Testis (tissue), 3 donors: Measurements from ENCODE around the gene PLXDC2. TPM values are rescaled to one million over a fixed set of nuclear protein-coding genes. Genes with fewer than 3 reads are reported as not detected.

Experiments
- DNase-seq: peaks from one replicate; pipeline ENCODE4 v3.0.0-alpha.2; 2019
- H3K27ac ChIP-seq, 2 donors: fragments of 200-600 bp; sonication (generic); one replicate each; pipeline ENCODE4 v1.5.1; 2019
- H3K27me3 ChIP-seq: fragments of 200-600 bp; sonication (generic); one replicate; pipeline ENCODE4 v1.5.1; 2019
- H3K36me3 ChIP-seq: fragments of 200-600 bp; sonication (generic); one replicate; pipeline ENCODE4 v1.5.1; 2017; ENCODE audit warnings: low read depth; ENCODE audit errors: missing control alignments
- H3K4me1 ChIP-seq: fragments of 200-600 bp; sonication (generic); one replicate; pipeline ENCODE4 v1.5.1; 2019
- H3K4me3 ChIP-seq, 2 donors: fragments of 200-600 bp; sonication (generic); one replicate each; pipeline ENCODE4 v1.5.1; 2017 to 2019
- H3K9me3 ChIP-seq: fragments of 200-600 bp; sonication (generic); one replicate; pipeline ENCODE4 v1.5.1; 2017
- POLR2A ChIP-seq: fragments of 450-650 bp; IDR thresholded peaks from one replicate; pipeline ENCODE4 v1.6.1; 2017; ENCODE audit warnings: antibody characterized with exemption, mild to moderate bottlenecking, moderate library complexity
- WGBS, 2 donors: methylation state at CpG; one replicate each; pipeline ENCODE4 v1.1.5; 2018; 5-methylcytosine and 5-hydroxymethylcytosine counted together
- intact Hi-C: fragments of 100-400 bp; cut with DNase I; formaldehyde crosslinking; loops from one replicate; pipeline ENCODE4 v1.15.1; 2023; ENCODE audit warnings: low total_unique reads
- polyA plus RNA-seq: library from polyadenylated mRNA; stranded (reverse); fragments of 350-450 nt; fragmentation: Illumina TruSeq; extraction: RNeasy Lipid Tissue Mini Kit (QIAGEN cat#74804); gene quantifications from one replicate; pipeline ENCODE4 v1.2.3, GENCODE V29; 2014; ENCODE audit warnings: low read depth, low replicate concordance; ENCODE audit not compliant: insufficient read depth
- total RNA-seq, 2 donors: library from RNA; depleted of rRNA; stranded (reverse); fragments of >200 nt; gene quantifications; one replicate each; pipeline ENCODE4 v1.2.3, GENCODE V29; 2016
- TF ChIP-seq, protein P1 (sequence below), 3 experiments: fragments of 450-650 bp in 2 of 3; fragments of 200-600 bp in 1 of 3; sonication (generic) in 1 of 3; IDR thresholded peaks; one replicate each; pipeline ENCODE4 v1.5.1; 2016 to 2019; ENCODE audit warnings: antibody characterized with exemption in 3 of 3, mild to moderate bottlenecking in 2 of 3, moderate library complexity in 1 of 3

The PLXDC2 gene
- total and polyA plus RNA-seq, 3 donors from 2014 or later: 27.5 to 81.7 (median 53.6) TPM

DNA sequence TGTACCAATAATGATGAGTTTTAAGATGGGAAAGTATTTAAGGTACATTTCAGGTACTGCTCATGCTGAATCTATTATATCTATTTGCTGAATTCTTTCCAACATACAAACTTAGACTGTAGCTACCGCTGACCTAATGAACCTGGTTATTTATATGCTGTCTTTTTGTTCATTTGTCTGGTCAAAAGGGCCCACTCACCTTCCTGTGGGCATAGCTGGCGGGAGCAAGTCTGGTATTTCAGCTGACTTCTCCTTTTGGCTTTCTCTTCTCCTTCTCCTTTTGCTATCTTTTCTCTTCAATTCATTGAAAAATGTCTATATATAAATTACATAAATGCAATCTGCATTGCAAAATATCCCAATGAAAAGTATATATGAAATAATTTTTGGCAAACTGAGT lies 9.5 kb downstream of the PLXDC2 start:
- no peaks in the 10 kb centered on the region for H3K27me3 ChIP-seq
- 83 to 86% methylated on average over 2 of the region's 2 CpGs for WGBS, 2 donors
- TF ChIP-seq, protein P1, sequence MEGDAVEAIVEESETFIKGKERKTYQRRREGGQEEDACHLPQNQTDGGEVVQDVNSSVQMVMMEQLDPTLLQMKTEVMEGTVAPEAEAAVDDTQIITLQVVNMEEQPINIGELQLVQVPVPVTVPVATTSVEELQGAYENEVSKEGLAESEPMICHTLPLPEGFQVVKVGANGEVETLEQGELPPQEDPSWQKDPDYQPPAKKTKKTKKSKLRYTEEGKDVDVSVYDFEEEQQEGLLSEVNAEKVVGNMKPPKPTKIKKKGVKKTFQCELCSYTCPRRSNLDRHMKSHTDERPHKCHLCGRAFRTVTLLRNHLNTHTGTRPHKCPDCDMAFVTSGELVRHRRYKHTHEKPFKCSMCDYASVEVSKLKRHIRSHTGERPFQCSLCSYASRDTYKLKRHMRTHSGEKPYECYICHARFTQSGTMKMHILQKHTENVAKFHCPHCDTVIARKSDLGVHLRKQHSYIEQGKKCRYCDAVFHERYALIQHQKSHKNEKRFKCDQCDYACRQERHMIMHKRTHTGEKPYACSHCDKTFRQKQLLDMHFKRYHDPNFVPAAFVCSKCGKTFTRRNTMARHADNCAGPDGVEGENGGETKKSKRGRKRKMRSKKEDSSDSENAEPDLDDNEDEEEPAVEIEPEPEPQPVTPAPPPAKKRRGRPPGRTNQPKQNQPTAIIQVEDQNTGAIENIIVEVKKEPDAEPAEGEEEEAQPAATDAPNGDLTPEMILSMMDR (IDR thresholded peaks at IDR 0.05): no peak
- TF ChIP-seq POLR2A: no peak
- no peak for DNase-seq
- H3K36me3 ChIP-seq: no peaks in the 10 kb centered on the region
- no peak overlapping the region for H3K4me3 ChIP-seq
- peaks cover 19% of the 10 kb centered on the region for H3K4me1 ChIP-seq
- intact Hi-C loops: no loop called here
- no peaks in the 10 kb centered on the region for H3K9me3 ChIP-seq
- no peak overlapping the region for H3K27ac ChIP-seq

DNA sequence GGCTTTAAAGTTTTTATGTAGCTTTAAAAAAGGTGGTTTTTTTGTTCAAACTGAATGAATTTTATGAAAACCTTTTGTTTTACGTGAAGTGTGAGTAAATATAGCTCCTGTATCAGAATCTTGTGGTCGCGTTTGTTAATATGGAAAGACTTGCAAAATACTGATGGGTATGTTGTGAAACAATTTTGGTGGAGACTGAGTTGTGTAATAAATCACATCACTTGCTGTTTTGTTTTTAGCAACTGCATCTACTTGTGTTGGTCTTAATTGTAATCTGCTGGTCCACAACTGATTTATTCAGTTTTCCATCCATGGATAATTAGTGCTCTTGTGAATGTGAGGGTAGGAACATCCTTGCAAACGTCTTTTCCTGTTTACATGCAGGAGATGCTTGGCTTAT lies 10.5 kb downstream of the PLXDC2 start:
- Histone ChIP-seq H3K4me3 (no peak overlapping the region), H3K27ac (no peak overlapping the region), H3K27me3 (no peaks in the 10 kb centered on the region), H3K4me1 (peaks cover 13% of the 10 kb centered on the region), H3K36me3 (no peaks in the 10 kb centered on the region), H3K9me3 (no peaks in the 10 kb centered on the region)
- no peak for DNase-seq
- intact Hi-C loops: no loop called here
- TF ChIP-seq, protein P1 (IDR thresholded peaks at IDR 0.05): no peak
- no peak for TF ChIP-seq POLR2A
- 63 to 66% methylated on average over 4 of the region's 4 CpGs for WGBS, 2 donors

DNA sequence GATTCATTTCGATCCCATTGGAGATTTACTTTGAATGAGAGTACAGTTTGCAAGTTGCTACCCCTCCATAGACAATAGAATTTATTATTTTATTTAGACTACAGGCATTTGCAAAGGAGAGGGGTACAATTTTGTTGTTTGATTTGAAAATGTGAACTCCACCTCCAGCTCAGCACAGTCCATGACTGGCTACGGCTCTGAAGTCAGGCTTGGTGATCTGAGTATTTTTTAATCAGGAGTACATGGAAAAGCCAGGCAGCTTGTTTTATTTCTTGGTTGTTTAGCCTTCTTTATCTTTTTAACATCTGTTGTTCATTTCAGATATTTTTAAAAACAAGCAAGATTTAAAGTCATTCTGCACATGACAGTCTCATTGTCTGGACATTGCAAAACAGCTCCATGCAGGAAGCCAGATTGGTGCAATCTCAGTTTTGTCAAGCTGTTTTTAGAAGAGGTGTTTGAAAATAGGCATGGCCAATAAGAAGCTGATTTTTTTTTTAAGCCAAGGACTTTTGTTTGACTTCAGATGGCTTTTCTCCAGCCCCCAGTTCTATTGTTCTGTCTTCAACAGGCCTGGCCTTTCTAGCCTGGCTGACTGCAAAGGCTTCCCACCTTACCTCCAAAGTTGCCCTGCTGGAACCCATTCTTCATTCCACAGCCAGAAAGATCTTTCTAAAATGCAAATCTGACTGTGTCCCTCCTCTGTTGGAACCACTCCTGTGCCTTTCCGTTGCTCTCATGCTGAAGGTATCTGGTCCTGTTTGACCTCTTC lies 12.2 kb downstream of the PLXDC2 start:
- intact Hi-C loops: no loop called here

DNA sequence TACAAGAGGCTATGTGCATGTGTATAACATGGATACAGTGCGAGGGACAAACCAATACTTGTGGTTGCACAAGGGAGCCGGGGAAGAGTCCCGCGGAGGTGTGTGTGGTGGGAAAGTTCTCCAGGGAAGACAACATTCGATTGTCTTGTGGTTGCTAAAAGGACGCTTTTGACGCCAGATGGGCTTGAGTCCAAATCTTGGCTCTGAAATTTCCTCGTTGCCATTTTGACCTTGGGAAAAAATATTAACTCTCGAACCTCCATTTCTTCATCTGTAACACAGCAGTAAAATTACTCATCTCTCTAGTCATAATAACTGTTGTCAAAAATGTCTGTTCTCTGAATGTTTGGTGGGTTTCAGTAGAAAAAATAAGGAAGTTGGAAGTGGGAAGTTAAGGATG lies 16.5 kb downstream of the PLXDC2 start:
- H3K27me3 ChIP-seq: no peaks in the 10 kb centered on the region
- no peak for DNase-seq
- H3K4me1 ChIP-seq: peaks cover 18% of the 10 kb centered on the region
- intact Hi-C loops: no loop called here
- TF ChIP-seq POLR2A: no peak
- TF ChIP-seq, protein P1 (IDR thresholded peaks at IDR 0.05): no peak
- no peaks in the 10 kb centered on the region for H3K36me3 ChIP-seq
- no peaks in the 10 kb centered on the region for H3K9me3 ChIP-seq
- no peak overlapping the region for H3K4me3 ChIP-seq
- WGBS, 2 donors: 39 to 49% methylated on average over 9 of the region's 9 CpGs
- H3K27ac ChIP-seq: no peak overlapping the region

More for the DNA sequence above, 12.2 kb downstream of the PLXDC2 start:
- Histone ChIP-seq H3K4me3 (no peak overlapping the region), H3K27me3 (no peaks in the 10 kb centered on the region), H3K27ac (no peak overlapping the region), H3K9me3 (no peaks in the 10 kb centered on the region), H3K4me1 (peaks cover 18% of the 10 kb centered on the region), H3K36me3 (no peaks in the 10 kb centered on the region)
- TF ChIP-seq, protein P1 (IDR thresholded peaks at IDR 0.05): no peak
- TF ChIP-seq POLR2A: no peak
- DNase-seq: no peak
- 64 to 65% methylated on average over 3 of the region's 3 CpGs for WGBS, 2 donors
